Activated T-helper 17 cell treated with anti-CD3 and anti-CD28 coated beads, Interleukin-2, amount 50 U/mL, for 72 hours (primary cell): ENCODE measurements around the gene SCRN2. TPM values are rescaled to one million over a fixed set of nuclear protein-coding genes. Genes with fewer than 3 reads are reported as not detected.
A peak's percentile ranks its signal among the peaks of the same experiment; 100 is the strongest.

Experiments used
- ATAC-seq: fragments of 150-1000 bp; cut with Tn5 transposase; replicated peaks from 2 replicates; pipeline ENCODE4 v1.10.0; 2021; ENCODE audit warnings: mild to moderate bottlenecking, moderate library complexity
- H3K27ac Mint-ChIP-seq: one replicate; pipeline ENCODE4 v1.8.0; 2022; ENCODE audit warnings: mixed read lengths
- H3K27me3 Mint-ChIP-seq: one replicate; pipeline ENCODE4 v1.8.0; 2022; ENCODE audit warnings: mixed read lengths
- H3K36me3 Mint-ChIP-seq: one replicate; pipeline ENCODE4 v1.8.0; 2022; ENCODE audit warnings: low read depth, mild to moderate bottlenecking, mixed read lengths
- H3K4me1 Mint-ChIP-seq: one replicate; pipeline ENCODE4 v1.8.0; 2022; ENCODE audit warnings: mixed read lengths
- H3K4me3 Mint-ChIP-seq: one replicate; pipeline ENCODE4 v1.8.0; 2022; ENCODE audit warnings: mild to moderate bottlenecking, mixed read lengths
- H3K9me3 Mint-ChIP-seq: one replicate; pipeline ENCODE4 v1.8.0; 2022; ENCODE audit warnings: mixed read lengths
- total RNA-seq, 2 donors: library from RNA; stranded (reverse); gene quantifications; one replicate each; pipeline ENCODE4 v1.2.3, GENCODE V29; 2022

Gene SCRN2
- total RNA-seq, 2 donors from 2014 or later: 21.2 to 21.8 TPM

DNA sequence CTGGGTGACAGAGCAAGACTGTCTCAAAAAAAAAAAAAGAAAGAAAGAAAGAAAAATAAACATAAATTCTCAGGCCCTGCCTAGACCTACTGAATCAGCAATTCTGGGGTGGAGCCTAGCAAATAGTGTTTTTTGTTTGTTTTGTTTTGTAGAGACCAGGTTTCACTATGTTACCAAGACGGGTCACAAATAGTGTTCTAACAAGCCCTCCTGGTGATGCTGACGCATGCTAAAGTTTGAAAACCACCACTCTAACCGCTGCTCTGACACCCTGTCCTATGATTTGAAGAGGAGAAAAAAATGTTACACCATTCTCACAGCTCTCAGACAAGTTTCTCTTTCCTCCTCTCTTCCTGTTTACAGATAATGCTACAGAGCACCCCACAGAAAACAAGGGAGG, 11.2 kb downstream of the SCRN2 start:
- Mint-ChIP-seq H3K36me3 (peaks cover 62% of the 10 kb centered on the region), H3K9me3 (no peaks in the 10 kb centered on the region), H3K27me3 (no peaks in the 10 kb centered on the region), H3K27ac (peak overlapping the region; percentile 96), H3K4me3 (peak overlapping the region; percentile 98), H3K4me1 (peaks cover 30% of the 10 kb centered on the region)
- peak; percentile 63 for ATAC-seq

DNA sequence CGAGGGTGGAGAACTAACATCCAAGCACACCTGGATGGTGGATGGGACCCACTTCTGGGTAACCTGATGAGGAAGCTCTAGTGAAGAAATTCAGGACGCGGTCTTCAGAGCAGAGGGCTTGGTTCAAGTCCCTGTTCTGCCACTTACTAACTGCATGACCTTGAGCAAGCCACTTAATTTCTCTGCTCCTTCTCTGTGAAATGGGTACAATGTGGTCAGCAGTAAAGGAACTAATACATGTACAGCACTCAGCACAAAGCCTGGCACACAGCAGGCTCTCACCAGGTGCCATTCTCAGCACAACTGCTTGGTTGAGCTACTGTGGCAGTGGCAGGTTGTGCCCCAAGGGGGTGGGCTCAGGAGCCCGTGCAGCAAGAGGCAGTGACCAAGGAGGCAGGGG, 17.6 kb downstream of the SCRN2 start:
- no peak for ATAC-seq
- no peak overlapping the region for H3K27ac Mint-ChIP-seq
- no peaks in the 10 kb centered on the region for H3K27me3 Mint-ChIP-seq
- peaks cover 55% of the 10 kb centered on the region for H3K36me3 Mint-ChIP-seq
- H3K9me3 Mint-ChIP-seq: no peaks in the 10 kb centered on the region
- peaks cover 15% of the 10 kb centered on the region for H3K4me1 Mint-ChIP-seq
- H3K4me3 Mint-ChIP-seq: no peak overlapping the region

DNA sequence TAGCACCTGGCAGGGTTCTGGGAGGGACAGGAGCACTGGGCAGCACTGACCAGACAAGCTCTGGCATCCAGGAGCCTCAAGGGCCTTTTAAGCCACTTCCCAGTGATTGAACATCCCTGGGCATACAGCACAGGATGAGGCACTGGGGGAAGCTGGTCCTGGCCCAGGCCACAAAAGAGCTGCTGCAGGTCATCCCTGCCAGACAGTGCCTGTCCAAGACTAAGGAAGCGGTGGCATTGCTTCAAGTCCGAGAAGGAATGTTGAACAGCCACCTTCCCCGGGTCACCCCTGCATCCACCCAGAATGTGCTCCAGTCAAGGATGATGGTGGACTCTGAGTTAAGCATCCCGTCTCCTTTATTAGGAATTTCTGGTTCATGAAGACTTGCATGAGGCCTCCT, 18.3 kb downstream of the SCRN2 start:
- Mint-ChIP-seq H3K4me3 (peak overlapping the region; percentile 93), H3K9me3 (no peaks in the 10 kb centered on the region), H3K36me3 (peaks cover 50% of the 10 kb centered on the region), H3K27me3 (no peaks in the 10 kb centered on the region), H3K27ac (peak overlapping the region; percentile 90), H3K4me1 (peaks cover 15% of the 10 kb centered on the region)
- ATAC-seq: no peak

DNA sequence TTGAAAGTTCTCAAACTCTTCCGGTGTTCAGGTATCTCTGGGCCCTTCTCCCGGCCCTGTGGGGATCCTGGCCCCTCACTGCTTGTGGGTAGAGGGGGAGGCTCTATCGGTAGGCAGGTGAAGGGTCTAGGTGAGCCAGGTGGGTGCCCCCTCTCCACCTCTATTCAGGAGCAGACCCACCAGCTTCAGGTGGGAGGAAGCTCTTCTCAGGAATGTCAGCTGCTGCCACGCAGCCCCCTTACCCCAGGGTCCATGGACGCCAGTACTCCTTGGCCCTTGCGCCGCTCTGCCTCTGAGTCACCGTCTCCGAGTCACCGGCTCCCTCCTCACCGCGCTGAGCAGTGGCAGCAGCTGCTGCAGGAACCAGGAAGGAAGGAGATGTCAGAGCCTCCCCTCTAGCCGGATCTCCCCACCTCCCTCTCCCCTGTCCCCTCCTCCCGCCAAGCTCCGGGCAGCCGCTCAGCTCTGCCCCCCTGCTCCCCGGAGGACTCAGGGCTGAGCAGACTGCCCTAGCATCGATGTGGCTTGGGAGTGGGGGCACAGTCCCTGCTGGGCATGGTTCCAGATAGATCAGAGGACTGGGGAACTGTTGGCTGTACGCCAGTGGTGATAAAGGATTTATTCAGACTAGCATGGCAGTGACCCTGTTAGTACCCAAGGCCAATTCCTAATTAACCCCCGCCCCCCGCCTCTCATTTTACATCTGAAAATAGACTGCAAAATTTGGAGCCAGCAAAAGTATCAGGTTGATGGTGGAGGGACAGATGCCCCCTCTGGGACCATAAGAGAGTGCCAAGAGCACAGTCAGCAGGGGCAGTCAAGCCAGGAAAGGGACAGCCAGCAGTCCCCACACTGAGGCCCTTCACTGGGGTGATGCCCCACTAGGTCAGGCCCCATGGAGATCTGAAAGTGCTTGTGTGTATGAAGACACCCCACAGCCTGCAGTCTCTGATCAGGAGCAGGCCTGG, 19.4 kb downstream of the SCRN2 start, which contains the start of gene OSBPL7:
TSS of gene OSBPL7 (minus strand) at position 371 of the 968 bp plus-strand sequence. CDS start 1,516 bp downstream, outside the sequence.
- Mint-ChIP-seq H3K36me3 (peaks cover 47% of the 10 kb centered on the region), H3K4me1 (peaks cover 15% of the 10 kb centered on the region), H3K27ac (peak within 1 kb of the TSS; percentile 90), H3K4me3 (peak within 1 kb of the TSS; percentile 93), H3K27me3 (no peaks in the 10 kb centered on the region), H3K9me3 (no peaks in the 10 kb centered on the region)
- ATAC-seq: peak; percentile 99

DNA sequence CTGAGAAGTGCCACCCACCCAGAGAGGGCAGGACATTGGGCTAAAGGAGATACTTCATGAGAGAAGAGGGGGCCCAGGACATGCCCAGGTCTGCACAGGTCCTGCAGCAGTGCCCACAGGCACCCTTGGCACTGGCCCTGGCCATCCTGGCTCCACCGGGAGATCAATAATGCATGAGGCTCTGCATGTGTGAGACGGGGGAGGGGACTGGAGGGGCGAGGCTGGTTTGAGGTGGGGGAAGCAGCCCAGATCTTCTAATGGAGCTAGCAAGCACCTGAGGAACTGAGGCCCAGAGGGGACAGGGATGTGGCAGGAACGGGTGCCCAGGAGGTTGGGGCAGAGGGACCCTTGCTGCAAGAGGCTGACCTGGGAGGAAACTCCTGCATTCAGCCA, 20.0 kb downstream of the SCRN2 start:
- H3K27me3 Mint-ChIP-seq: no peaks in the 10 kb centered on the region
- H3K36me3 Mint-ChIP-seq: peaks cover 47% of the 10 kb centered on the region
- peaks cover 15% of the 10 kb centered on the region for H3K4me1 Mint-ChIP-seq
- H3K4me3 Mint-ChIP-seq: peak overlapping the region; percentile 93
- H3K27ac Mint-ChIP-seq: peak overlapping the region; percentile 90
- peak; percentile 0 for ATAC-seq
- H3K9me3 Mint-ChIP-seq: no peaks in the 10 kb centered on the region

DNA sequence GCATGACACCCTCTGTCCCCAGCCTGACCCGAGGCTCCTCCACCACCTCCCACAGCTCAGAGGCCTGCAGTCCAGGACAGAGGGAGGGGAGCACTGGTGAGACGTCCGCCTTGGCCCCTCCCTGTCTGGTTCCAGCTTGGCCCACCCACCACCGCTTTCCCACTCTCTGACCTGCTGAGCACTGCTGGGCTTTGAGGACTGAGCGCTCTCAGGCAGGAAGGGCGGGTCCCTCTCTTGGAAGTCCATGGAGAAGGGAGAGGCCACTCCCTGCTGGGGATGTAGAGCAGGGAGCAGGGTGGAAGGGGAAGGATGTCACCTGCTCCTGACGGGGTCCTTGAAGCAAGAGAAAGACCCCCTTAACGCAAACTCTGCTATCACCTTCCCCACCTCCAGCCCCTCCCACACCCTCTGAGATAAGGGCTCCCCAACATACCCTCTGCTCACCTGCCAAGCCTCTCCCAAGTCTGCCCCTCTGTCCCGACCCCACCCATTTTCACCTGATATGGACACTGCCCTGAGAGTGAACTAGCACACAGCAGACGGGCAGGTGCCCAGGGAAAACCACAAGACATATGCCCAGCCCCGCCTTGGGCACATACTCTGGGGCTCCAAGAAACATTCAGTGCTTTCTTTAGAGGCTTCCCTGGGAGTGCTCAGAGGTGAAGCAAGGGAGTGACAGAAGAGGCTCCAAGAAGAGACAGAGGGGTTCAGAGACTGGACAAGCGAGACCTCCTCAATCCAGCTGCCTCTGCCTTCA, 20.9 kb downstream of the SCRN2 start:
- H3K4me3 Mint-ChIP-seq: peak overlapping the region; percentile 93
- peak overlapping the region; percentile 90 for H3K27ac Mint-ChIP-seq
- peaks cover 47% of the 10 kb centered on the region for H3K36me3 Mint-ChIP-seq

DNA sequence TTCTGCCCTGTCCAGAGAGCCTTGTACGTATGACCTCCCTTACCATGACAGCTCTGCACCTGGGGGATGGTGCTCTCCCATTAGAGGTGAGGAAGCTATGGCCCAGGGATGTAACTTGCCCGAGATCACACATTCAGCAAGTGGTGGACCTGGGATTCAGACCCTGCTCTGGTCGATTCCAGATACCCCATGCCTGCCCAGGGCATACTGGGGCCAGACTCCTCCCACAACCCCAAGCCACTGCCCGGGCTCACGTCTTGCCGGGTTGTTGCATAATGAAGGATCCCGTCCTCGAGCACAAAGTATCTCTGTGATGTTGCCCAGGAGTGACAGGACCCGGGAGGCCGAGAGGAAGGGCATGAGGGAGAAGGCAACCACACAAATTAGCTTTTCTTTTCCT, 21.6 kb downstream of the SCRN2 start:
- Mint-ChIP-seq H3K4me1 (peaks cover 15% of the 10 kb centered on the region), H3K9me3 (no peaks in the 10 kb centered on the region), H3K27me3 (no peaks in the 10 kb centered on the region), H3K27ac (no peak overlapping the region), H3K36me3 (peaks cover 47% of the 10 kb centered on the region), H3K4me3 (no peak overlapping the region)
- ATAC-seq: no peak

More for the DNA sequence above, 20.9 kb downstream of the SCRN2 start:
- no peak for ATAC-seq
- H3K27me3 Mint-ChIP-seq: no peaks in the 10 kb centered on the region
- no peaks in the 10 kb centered on the region for H3K9me3 Mint-ChIP-seq
- peaks cover 15% of the 10 kb centered on the region for H3K4me1 Mint-ChIP-seq

DNA sequence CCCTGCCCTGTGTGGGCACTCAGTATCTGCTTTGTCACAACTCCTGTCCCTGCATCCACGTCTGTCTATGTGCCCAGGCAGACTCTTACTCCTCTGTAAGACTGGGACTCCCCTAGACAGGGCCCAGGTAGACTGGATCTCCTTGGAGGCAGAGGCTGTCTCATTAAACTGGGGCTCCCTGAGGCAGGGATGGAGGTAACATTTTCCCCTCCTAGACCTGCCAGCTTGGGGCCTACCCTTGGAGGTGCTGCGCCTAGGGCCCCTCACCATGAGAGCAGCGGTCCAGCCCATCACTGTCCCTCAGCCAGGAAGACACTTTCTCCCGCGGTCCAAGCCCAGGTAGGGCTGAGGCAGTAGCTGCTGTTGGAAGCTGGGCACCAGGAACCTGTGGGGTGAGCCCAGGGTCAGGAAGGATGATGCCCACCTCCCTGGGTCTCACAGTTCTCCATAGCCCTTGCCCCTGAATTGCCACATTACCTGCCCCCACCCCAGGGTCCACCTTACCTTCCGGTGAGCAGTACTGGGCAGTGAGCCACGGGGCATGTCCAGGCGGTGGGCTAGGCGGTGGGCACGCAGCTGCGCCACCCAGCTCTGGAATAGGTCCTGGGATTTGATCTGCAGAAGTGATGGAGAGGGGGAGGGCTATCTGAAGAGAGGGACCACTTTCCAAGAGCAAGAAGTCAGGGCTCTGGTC, 22.9 kb downstream of the SCRN2 start:
- Mint-ChIP-seq H3K4me1 (peaks cover 15% of the 10 kb centered on the region), H3K36me3 (peaks cover 37% of the 10 kb centered on the region), H3K4me3 (no peak overlapping the region), H3K27ac (peak overlapping the region; percentile 45), H3K27me3 (no peaks in the 10 kb centered on the region), H3K9me3 (no peaks in the 10 kb centered on the region)
- no peak for ATAC-seq

DNA sequence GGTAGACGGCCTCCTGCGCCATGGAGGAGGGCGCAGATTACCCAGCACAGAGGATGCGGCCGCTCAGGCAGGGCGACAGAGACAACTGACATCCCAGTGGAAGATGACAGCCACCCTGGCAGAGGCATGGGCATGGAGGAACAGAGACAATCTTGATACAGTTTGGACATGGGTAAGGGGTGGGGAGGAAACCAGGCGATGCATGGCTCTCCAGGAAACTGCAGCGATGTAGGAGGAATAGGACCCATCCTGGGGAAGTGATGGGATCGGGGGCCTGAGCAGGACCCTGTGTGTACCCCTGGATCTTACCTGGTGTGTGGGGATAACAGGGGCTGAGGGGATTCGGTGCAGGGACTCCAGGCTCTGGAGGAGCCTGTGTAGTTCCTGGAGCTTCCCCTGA, 24.1 kb downstream of the SCRN2 start:
- H3K27ac Mint-ChIP-seq: no peak overlapping the region
- peaks cover 46% of the 10 kb centered on the region for H3K36me3 Mint-ChIP-seq
- H3K9me3 Mint-ChIP-seq: no peaks in the 10 kb centered on the region
- no peak overlapping the region for H3K4me3 Mint-ChIP-seq
- H3K27me3 Mint-ChIP-seq: no peaks in the 10 kb centered on the region
- ATAC-seq: no peak
- peaks cover 15% of the 10 kb centered on the region for H3K4me1 Mint-ChIP-seq

DNA sequence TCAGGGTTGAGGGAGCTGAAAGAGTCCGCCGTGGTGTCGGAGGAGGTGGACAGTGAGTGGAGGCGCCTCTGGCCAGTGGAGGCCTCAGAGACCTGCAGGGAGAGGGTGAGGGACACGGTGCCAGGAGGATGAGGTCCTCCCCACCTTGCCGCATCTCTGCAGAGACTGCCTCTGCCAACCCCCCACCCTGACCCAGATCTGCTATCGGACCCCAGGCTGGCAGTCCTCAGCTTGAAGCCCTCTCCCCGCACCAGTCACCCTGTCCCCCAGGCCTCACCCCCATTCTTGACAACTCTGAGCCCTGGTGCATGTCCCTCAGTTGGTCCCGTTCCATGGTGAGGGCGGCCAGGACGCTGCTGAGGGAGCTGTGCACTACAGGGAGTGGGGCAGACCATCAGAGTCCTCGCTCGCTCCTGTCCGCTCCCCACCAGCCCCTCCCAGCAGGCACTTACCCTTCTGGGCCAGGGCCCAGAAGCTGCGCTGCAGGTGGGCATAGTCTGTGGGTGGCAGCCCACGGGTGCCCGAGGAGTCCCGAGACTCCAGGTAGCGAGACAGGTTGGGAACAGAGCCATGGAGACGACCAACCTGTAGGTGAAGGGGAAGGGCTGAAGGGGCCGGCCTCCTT, 24.9 kb downstream of the SCRN2 start:
- peaks cover 17% of the 10 kb centered on the region for H3K4me1 Mint-ChIP-seq
- H3K27ac Mint-ChIP-seq: no peak overlapping the region
- H3K9me3 Mint-ChIP-seq: no peaks in the 10 kb centered on the region
- no peak overlapping the region for H3K4me3 Mint-ChIP-seq
- ATAC-seq: no peak
- H3K27me3 Mint-ChIP-seq: no peaks in the 10 kb centered on the region
- H3K36me3 Mint-ChIP-seq: peaks cover 53% of the 10 kb centered on the region

DNA sequence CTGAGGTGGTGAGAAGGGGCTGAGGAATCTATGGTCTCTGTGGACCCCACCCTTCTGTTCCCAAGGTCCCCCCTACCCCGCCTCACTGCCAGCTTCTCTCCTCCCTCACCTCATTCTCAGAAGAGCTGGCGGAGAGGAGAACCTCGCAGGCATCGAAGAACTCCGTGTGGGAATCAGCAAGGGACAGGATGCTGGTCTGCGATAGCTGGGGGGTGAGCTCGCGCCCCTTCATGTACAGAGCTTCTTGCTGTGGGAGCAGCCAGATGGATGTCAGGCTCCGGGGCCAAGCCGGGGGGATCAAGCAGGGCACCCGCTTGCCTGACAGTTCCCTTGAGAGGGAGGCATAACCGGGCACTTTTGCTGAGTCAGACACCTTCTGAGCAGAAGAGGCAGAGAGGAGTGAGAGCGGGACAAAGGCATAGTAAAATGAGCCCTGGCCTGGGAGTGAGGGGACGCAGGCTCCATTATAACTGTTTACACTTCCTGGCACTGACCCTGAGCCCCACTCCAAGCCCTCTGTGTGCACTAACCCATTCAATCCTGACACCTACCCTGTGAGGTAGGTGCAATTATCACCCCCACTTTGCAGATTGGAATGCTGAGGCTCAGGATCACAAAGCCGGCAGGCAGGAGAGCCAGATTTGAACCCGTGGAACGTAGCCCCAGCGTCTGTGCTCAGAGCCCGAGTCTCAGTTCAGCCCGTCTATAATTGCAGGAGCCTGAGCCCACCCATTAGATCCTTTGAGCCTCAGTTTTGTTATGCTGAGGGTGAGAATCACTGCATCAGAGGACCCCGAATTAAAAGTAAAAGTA, 25.8 kb downstream of the SCRN2 start:
- H3K4me1 Mint-ChIP-seq: peaks cover 14% of the 10 kb centered on the region
- peaks cover 58% of the 10 kb centered on the region for H3K36me3 Mint-ChIP-seq
- no peaks in the 10 kb centered on the region for H3K9me3 Mint-ChIP-seq
- no peak for ATAC-seq
- H3K27ac Mint-ChIP-seq: peak overlapping the region; percentile 19
- H3K27me3 Mint-ChIP-seq: no peaks in the 10 kb centered on the region
- H3K4me3 Mint-ChIP-seq: no peak overlapping the region

DNA sequence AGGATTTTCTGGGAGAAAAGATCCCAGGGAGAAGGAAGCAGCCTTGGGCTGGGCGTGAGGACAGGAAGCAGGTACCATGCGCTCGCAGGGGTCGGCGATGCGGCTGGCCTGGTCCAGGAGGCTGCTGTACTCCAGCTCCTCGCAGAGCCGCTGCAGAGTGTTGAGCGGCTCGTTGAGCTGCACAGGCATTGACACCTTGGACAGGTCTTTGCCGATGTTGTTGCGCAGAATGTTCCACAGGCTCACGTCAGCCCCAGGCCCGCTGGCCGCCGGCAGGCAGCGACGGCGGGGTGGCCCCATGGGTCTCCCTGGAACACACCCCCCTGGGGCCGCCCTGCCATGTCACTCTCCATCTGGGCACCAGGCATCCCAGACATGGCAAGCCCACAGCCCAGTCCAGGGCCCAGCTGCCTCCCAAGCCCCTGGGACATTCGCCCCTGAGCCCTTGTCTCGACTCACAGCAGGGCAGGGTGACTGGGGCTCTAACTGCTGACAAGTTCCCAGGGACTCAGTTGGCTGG, 27.5 kb downstream of the SCRN2 start:
- no peak for ATAC-seq
- H3K36me3 Mint-ChIP-seq: peaks cover 71% of the 10 kb centered on the region
- no peaks in the 10 kb centered on the region for H3K27me3 Mint-ChIP-seq
- H3K4me1 Mint-ChIP-seq: peaks cover 19% of the 10 kb centered on the region
- no peaks in the 10 kb centered on the region for H3K9me3 Mint-ChIP-seq
- no peak overlapping the region for H3K4me3 Mint-ChIP-seq
- no peak overlapping the region for H3K27ac Mint-ChIP-seq

DNA sequence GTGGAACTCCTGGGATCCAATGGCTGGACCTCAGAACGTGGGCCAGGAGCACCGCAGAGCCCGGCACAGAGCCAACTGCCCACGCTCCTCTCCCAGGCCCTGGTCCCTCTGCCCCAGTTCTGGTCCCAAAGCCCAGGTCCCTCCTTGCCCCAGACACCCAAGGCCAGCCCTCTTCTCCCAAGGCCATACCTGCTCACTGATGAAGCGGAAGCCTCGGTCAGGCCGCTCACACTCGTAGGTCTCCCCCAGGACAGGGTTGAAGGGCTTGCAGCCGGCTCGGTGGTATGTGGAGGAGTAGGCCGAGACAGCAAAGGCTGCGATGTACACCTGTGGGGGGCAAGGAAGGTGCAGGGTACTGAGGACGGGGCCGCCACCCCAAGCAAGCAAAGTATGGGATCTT, 28.0 kb downstream of the SCRN2 start:
- Mint-ChIP-seq H3K27ac (peak overlapping the region; percentile 38), H3K27me3 (no peaks in the 10 kb centered on the region), H3K4me1 (peaks cover 19% of the 10 kb centered on the region), H3K36me3 (peaks cover 75% of the 10 kb centered on the region), H3K9me3 (no peaks in the 10 kb centered on the region), H3K4me3 (no peak overlapping the region)
- ATAC-seq: no peak
